ENCODE data around the gene ARF4. TPM values are rescaled to one million over a fixed set of nuclear protein-coding genes. Genes with fewer than 3 reads are reported as not detected.

ARF4 gene
- total RNA-seq, 1 donor from 2014 or later = 132 TPM

Small RNA genes lying within 50 kb of the gene (small RNA-seq; reads per million reads assigned to genes)
- gene RNU6-108P (not detected), gene RNU6-483P (not detected), gene RNU6ATAC26P (not detected)

Other genes with a start within 250 kb of the ARF4 start
- 0.82 TPM for gene DNAH12, start 53.0 kb downstream of the ARF4 start, total RNA-seq
- gene PDE12, start 41.1 kb downstream of the ARF4 start, total RNA-seq = 17.5 TPM
- gene DENND6A, start 95.7 kb upstream of the ARF4 start, total RNA-seq = 46.1 TPM
- 60.7 TPM for gene SLMAP, start 159.0 kb upstream of the ARF4 start, total RNA-seq